Measurements from ENCODE around the gene MRPL1. TPM values are rescaled to one million over a fixed set of nuclear protein-coding genes. Genes with fewer than 3 reads are reported as not detected.
A peak's percentile ranks its signal among the peaks of the same experiment; 100 is the strongest.

Gene MRPL1
- total and polyA plus RNA-seq, 10 donors, result 14.4 to 53.7 (median 26.6) TPM

DNA sequence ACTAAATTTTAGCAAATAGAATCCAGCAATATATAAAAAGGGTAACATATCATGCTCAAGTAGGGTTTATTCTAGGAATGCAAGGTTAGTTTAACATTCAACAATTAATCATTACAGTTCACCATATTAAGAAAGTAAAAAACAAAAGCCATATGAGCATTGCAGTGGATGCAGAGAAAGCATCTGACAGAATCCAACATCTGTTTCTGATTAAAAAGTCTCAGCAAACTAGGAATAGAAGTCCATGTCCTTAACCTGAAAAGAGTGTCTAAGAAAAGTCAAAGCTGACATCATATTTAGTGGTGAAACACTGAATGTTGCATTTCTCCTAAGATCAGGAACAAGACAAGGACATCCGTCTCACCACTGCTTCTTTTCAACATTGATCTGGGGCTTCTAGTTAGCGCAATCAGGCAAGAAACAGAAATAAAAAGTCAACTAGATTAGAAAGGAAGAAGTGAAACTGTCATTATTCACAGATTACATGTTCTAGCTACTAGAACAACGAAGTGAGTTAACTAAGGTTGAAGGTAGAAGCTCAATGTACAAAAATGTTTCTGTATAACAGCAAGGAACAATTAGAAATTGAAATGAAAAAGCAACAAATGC is 49.3 kb downstream of the MRPL1 start:
- no peak for DNase-seq
- WGBS, 5 donors, result 41 to 61% (median 55%) methylated on average over 3 of the region's 3 CpGs
- intact Hi-C loops (cut with DNase I; ENCODE audit: low total_unique reads), result no loop called here

DNA sequence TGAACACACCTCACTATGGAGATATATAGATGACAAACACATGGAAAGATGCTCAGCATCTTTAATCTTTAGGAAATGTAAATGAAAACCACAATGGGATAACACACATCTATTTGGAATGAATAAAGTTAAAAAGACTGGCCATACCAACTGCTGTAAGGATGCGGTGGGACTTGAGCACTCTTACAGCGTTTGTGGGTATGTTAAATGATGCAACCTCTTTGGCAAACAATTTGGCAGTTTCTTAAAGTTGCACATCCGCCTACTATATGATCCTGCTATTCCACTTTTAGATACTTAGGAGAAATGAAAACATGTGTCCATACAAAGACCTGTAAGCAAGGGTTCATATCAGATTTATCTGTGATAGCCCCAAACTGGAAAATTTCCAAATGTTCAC is 50.7 kb downstream of the MRPL1 start:
- Histone ChIP-seq H3K4me1 (peaks cover 0 to 32% (median 8%) of the 10 kb centered on the region in 6 donors), H3K4me3 (no peak overlapping the region), H3K9me3 (no peaks in the 10 kb centered on the region), H3K36me3 (peaks cover 0 to 40% (median 12%) of the 10 kb centered on the region in 6 donors), H3K27me3 (replicated peaks in 1 of 7) (no peaks in the 10 kb centered on the region), H3K27ac (no peak overlapping the region)
- intact Hi-C loops (cut with DNase I; ENCODE audit: low total_unique reads), result no loop called here
- DNase-seq, result no peak
- 56 to 90% (median 74%) methylated on average over 3 of the region's 3 CpGs for WGBS, 5 donors
- no peak for TF ChIP-seq POLR2AphosphoS5 (IDR thresholded peaks at IDR 0.05)
- no peak for TF ChIP-seq POLR2A (IDR thresholded peaks at IDR 0.05)
- TF ChIP-seq, protein P1, sequence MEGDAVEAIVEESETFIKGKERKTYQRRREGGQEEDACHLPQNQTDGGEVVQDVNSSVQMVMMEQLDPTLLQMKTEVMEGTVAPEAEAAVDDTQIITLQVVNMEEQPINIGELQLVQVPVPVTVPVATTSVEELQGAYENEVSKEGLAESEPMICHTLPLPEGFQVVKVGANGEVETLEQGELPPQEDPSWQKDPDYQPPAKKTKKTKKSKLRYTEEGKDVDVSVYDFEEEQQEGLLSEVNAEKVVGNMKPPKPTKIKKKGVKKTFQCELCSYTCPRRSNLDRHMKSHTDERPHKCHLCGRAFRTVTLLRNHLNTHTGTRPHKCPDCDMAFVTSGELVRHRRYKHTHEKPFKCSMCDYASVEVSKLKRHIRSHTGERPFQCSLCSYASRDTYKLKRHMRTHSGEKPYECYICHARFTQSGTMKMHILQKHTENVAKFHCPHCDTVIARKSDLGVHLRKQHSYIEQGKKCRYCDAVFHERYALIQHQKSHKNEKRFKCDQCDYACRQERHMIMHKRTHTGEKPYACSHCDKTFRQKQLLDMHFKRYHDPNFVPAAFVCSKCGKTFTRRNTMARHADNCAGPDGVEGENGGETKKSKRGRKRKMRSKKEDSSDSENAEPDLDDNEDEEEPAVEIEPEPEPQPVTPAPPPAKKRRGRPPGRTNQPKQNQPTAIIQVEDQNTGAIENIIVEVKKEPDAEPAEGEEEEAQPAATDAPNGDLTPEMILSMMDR (IDR thresholded peaks at IDR 0.05 in 8 of 11, conservative IDR thresholded peaks at IDR 0.05 in 3 of 11), result no peak

More for the DNA sequence above, 49.3 kb downstream of the MRPL1 start:
- peaks cover 0 to 32% (median 8%) of the 10 kb centered on the region in 6 donors for H3K4me1 ChIP-seq
- H3K27me3 ChIP-seq (replicated peaks in 1 of 7), result no peaks in the 10 kb centered on the region
- peak overlapping the region in 1 of 8 donors; percentile 9 for H3K27ac ChIP-seq
- H3K4me3 ChIP-seq, result no peak overlapping the region
- H3K36me3 ChIP-seq, result peaks cover 0 to 52% (median 14%) of the 10 kb centered on the region in 6 donors
- TF ChIP-seq POLR2AphosphoS5 (IDR thresholded peaks at IDR 0.05) (no peak), POLR2A (IDR thresholded peaks at IDR 0.05) (no peak)
- TF ChIP-seq, protein P1 (IDR thresholded peaks at IDR 0.05 in 8 of 11, conservative IDR thresholded peaks at IDR 0.05 in 3 of 11), result no peak
- no peaks in the 10 kb centered on the region for H3K9me3 ChIP-seq

DNA sequence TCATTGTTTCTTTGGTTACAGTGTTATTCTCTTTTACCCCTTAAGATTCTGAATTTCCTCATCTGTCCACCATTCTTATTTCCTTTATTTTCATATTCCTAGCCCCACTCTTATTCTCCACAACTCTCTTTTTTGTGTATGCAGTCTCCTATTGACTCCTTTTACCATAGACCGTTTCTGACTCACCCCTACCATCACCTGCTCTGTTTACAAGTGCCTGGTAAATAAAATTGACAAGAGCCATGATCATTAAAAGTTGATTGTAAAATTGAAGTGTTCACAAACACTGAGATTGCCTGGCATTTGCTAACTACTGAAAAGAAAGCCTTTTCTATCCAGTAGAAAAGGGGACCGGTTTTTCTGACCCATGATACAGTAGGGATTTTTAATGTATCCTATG is 54.4 kb downstream of the MRPL1 start:
- peaks cover 0 to 33% (median 3%) of the 10 kb centered on the region in 6 donors for H3K4me1 ChIP-seq
- DNase-seq, result no peak
- H3K9me3 ChIP-seq, result no peaks in the 10 kb centered on the region
- WGBS, 5 donors, result 94 to 99% (median 96%) methylated on average over 2 of the region's 2 CpGs
- no peaks in the 10 kb centered on the region for H3K27me3 ChIP-seq (replicated peaks in 1 of 7)
- no peak for TF ChIP-seq POLR2AphosphoS5 (IDR thresholded peaks at IDR 0.05)
- TF ChIP-seq, protein P1 (IDR thresholded peaks at IDR 0.05 in 8 of 11, conservative IDR thresholded peaks at IDR 0.05 in 3 of 11), result no peak
- TF ChIP-seq POLR2A (IDR thresholded peaks at IDR 0.05), result no peak
- H3K4me3 ChIP-seq, result no peak overlapping the region
- H3K27ac ChIP-seq, result no peak overlapping the region
- intact Hi-C loops (cut with DNase I; ENCODE audit: low total_unique reads), result no loop called here
- peaks cover 0 to 16% (median 0%) of the 10 kb centered on the region in 6 donors for H3K36me3 ChIP-seq

DNA sequence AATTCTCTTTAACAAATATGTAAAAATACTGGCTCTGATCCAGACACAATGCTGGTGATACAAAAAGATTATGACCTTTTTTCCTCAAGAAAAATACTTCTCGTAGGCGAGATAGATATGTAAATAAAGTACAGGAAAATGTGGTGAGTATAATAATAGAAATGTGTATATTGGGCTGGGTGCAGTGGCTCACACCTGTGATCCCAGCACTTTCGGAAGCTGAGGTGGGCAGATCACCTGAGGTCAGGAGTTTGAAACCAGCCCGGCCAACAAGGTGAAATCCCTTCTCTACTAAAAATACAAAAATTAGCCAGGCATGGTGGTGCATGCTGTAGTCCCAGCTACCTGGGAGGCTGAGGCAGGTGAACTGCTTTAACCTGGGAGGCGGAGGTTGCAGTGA is 55.0 kb downstream of the MRPL1 start:
- H3K27ac ChIP-seq, result no peak overlapping the region
- H3K4me1 ChIP-seq, result peaks cover 0 to 27% (median 2%) of the 10 kb centered on the region in 6 donors
- no peaks in the 10 kb centered on the region for H3K27me3 ChIP-seq (replicated peaks in 1 of 7)
- no peak for DNase-seq
- TF ChIP-seq POLR2AphosphoS5 (IDR thresholded peaks at IDR 0.05) (no peak), POLR2A (IDR thresholded peaks at IDR 0.05) (no peak)
- TF ChIP-seq, protein P1 (IDR thresholded peaks at IDR 0.05 in 8 of 11, conservative IDR thresholded peaks at IDR 0.05 in 3 of 11), result no peak
- no peak overlapping the region for H3K4me3 ChIP-seq
- intact Hi-C loops (cut with DNase I; ENCODE audit: low total_unique reads), result no loop called here
- no peaks in the 10 kb centered on the region for H3K9me3 ChIP-seq
- peaks cover 0 to 16% (median 0%) of the 10 kb centered on the region in 6 donors for H3K36me3 ChIP-seq
- 64 to 76% (median 64%) methylated on average over 5 of the region's 5 CpGs for WGBS, 5 donors
